Fibroblast of mammary gland (primary cell): ENCODE data around the gene TOP3B.

Source experiments
- DNase-seq: peaks from one replicate; pipeline ENCODE4 v3.0.0-alpha.2; 2010; ENCODE audit warnings: low read depth
- H3K4me3 ChIP-seq: 2 replicates; pipeline ENCODE4 v1.5.1; 2011; ENCODE audit warnings: low read depth, mild to moderate bottlenecking, low read length, moderate library complexity; ENCODE audit not compliant: control insufficient read depth
- TF ChIP-seq, protein P1 (sequence below): conservative IDR thresholded peaks from 2 replicates; pipeline ENCODE4 v1.5.1; 2011; ENCODE audit warnings: low read depth, low read length, inconsistent platforms; ENCODE audit not compliant: control insufficient read depth, insufficient read depth

TOP3B gene

DNA sequence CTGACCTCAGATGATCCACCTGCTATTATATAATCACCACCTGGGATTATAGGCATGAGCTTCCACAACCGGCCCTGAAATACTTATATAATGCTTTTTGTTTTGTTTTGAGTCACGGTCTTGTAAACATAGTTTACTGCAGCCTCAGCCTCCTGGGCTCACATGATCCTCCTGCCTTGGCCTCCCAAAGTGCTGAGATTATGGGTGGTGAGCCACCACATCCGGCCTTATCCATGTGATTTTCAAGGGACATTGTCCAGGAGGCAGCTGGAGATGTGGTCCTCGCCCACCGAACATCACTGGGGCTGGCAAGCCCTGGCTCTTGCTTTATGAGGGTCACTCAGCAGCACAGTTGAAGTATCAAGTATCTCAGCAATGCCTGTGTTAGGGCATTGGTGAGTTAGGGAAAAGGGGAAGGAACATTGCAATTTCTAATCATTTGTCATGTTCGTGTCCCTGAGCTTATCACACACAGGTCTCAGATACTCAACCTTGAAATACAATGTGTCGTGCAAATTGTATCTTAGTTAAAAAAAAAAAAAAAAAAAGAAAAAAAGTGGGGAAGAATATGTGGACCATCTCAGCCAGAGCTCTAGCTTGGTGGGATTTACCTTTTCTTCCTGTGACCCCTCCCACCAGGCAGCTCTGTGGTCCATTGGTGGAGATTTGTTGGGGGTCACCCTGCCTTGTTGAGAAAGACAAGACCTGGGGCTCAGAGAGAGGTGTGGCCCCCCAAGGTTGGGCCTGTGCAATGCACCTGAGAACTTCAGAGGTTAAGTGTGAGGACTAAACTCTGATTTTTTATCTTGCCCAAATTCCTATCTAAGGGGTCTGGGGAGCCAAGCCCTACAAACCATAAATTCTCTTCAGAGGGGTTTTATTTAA is 74.7 kb downstream of the TOP3B start:
- DNase-seq, result no peak
- TF ChIP-seq, protein P1, sequence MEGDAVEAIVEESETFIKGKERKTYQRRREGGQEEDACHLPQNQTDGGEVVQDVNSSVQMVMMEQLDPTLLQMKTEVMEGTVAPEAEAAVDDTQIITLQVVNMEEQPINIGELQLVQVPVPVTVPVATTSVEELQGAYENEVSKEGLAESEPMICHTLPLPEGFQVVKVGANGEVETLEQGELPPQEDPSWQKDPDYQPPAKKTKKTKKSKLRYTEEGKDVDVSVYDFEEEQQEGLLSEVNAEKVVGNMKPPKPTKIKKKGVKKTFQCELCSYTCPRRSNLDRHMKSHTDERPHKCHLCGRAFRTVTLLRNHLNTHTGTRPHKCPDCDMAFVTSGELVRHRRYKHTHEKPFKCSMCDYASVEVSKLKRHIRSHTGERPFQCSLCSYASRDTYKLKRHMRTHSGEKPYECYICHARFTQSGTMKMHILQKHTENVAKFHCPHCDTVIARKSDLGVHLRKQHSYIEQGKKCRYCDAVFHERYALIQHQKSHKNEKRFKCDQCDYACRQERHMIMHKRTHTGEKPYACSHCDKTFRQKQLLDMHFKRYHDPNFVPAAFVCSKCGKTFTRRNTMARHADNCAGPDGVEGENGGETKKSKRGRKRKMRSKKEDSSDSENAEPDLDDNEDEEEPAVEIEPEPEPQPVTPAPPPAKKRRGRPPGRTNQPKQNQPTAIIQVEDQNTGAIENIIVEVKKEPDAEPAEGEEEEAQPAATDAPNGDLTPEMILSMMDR, result no peak
- H3K4me3 ChIP-seq, result no peak overlapping the region
